Measurements from ENCODE around the gene TNFRSF25. TPM values are rescaled to one million over a fixed set of nuclear protein-coding genes. Genes with fewer than 3 reads are reported as not detected.

Gene TNFRSF25
- total RNA-seq, 1 donor from 2014 or later, result 52.0 TPM

DNA sequence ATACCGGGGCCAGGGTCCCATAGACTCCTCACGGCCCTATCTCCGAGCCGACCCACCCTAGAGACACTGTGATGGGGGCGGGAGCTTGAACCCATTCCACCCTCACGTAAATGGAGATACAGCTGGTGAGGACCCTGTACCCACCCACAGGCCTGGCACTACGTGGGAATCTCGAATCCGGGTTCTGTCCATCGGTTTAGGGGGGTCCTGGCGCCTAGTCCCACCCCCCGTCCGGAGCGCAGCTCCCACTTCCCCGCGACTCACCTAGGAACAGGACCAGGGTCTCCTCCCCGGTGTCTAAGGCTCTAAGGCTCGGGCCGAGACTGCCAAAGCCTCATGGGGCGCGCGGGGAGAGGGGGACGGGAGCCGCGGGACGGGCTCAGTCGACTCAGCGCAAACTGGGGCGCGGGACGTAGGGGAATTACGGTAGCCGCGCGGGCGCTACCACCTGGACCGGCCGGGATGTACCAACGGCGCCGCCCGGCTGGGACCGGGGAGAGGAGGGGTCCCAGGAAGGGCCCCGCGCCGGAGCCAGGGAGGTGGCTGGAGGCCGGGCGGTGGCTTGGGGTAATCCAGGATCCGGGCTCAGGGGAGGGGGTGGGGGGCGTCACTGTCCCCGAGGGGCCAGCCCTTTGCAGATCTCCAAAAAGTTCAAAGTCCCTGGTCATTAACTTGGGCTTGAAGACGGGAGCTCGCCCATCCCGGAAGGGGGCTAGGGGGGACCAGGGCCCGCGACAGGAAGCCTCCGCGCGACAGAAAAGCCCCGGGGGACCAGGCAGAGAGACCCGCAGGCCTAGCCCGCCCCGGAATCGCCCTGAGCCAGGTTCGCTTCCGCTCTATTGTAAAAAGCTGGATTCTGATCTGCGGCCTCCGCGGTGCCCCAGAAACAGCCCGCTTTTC is 24.5 kb upstream of the TNFRSF25 start:
- DNase-seq (ENCODE audit: low spot score) (no peak), ATAC-seq (peak; percentile 65)
- intact Hi-C loops (cut with DNase I), result no loop called here

DNA sequence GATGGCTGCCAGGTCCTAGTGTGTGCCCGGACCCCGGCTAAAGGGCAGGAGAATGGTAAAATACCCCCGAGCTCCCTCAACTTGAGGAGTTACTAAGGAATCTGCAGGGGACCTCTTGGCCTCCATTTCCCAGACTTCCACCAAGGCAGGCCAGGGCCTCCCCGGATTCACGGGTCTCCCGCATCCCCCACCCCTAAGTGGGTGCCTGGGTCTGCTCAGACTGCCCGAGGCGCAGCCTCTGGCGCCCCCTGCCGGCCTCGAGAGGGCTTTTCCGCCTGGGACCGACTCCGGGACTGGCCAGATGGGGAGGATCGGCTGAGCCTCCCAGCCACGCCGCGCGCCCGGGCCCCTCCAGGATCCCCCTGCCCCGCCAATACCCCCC is 23.8 kb upstream of the TNFRSF25 start:
- peak; percentile 78 for ATAC-seq
- DNase-seq (ENCODE audit: low spot score), result peak; percentile 78
- intact Hi-C loops (cut with DNase I), result no loop called here

DNA sequence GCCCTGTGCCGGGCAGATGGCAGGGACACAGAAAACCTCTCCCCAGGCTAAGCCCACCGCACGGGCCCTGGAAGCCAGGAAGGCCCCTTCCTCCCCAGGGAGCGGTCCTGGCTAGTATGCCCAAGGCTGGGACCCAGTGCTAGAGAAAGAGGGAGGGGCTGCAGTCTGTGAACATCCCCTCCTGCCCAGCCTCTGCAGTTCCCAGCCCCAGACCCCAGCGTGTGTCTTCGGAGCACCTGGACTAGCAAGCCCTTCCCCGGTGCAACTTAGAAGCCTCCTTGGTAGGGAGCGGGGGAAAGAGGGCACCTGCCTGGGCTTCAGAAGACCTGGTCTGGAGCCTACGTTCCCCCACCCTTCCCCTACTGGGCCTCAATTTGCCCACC is 23.4 kb upstream of the TNFRSF25 start:
- intact Hi-C loops (cut with DNase I), result no loop called here
- no peak for DNase-seq (ENCODE audit: low spot score)
- ATAC-seq, result no peak

DNA sequence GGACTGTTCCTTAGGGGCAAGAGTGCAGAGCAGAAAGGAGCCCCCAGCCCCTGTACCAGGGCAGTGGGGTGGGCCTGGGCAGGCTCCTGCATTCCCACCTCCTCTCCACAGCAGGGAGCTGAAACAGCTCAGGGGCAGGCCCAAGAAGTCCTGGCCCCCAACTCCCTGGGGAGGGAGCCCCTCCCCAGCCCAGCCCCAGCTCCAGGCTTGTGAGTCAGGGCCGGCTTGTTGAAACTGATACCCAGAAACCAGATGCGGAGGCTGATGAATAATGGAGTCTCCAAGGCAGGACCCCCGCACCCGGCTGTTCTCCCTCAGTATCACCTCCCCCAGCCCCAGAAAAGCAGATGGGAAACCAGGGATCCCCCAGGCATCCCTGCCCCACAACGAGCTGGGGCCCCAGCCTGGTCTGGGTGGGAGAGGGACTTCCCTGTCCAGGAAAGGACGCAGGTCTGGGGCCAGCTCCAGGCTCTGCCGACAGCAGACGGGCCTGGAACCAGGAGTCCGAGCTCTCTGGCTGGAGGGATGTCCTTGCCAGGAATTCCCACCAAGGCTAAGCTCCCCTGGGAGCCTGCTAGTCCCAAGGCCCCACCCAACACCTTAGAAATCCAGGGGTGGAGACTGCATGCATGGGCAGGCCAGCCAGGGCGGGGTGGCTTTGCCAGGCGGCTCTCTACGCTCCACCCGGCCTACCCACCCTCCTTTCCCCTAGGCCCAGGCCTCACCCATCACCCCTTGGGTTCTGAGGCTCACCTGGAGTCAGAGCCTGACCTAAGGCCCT is 22.8 kb upstream of the TNFRSF25 start:
- ATAC-seq (no peak), DNase-seq (ENCODE audit: low spot score) (no peak)
- intact Hi-C loops (cut with DNase I), result no loop called here

DNA sequence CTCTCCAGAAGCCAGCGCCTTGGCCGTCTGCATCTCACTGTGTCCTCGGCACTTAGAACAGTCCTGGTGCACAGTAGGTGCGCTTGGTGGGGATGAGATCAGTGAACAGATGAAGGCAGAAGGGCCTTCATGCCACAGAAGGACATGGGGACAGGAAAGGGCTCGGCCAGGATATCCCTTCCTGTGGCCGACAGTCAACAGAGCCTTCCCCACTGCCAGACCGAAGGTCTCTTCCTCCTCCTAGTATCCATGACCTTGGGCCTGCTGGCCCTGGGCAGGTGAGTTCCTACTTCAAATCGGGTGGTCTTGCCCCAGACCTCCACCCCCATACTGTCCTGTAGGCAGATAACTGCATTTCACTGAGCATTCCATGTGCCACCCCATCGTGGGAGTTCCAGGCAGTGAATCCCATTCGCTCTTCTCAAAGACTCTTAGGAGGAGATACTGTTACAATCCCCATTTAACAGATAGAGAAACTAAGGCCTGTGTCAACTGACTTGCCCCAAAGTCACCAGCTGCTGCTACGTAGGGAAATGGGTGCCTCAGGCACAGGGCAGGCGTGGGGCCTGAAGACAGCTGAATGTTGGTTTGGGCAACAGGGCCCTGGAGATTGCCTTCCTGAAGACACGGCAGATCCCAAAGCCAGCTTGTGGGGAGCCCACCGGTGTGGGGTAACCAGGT is 22.0 kb upstream of the TNFRSF25 start:
- ATAC-seq (no peak), DNase-seq (ENCODE audit: low spot score) (no peak)
- intact Hi-C loops (cut with DNase I), result no loop called here

DNA sequence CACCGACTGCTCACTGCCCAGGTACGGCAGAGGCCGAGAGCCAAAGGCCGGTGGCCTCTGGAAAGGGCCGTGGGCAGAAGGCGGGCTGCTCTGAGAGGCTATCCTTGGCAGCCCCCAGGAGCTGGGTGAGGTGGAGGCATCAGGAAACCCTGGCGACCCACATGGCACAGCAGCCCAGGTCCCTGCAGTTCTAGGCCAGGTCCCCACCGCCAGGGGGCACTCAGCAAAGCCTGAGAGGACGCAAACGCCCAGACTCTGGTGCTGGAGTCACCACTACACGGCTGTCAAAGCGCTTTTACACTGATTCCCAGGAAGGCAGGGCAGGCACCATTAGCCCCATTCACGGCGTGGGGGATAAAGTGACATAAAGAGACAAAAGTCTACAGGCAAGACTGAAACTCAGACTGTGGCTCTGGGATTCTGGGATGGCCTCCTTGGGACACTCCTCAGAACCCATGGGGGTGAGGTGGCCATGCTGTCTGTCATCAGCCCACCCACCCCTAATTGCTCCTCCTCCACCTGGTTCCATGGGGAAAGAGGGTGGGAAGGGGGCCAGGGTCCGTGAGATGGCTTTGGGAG is 20.5 kb upstream of the TNFRSF25 start:
- ATAC-seq, result peak; percentile 75
- intact Hi-C loops (cut with DNase I), result no loop called here
- DNase-seq (ENCODE audit: low spot score), result peak; percentile 90

DNA sequence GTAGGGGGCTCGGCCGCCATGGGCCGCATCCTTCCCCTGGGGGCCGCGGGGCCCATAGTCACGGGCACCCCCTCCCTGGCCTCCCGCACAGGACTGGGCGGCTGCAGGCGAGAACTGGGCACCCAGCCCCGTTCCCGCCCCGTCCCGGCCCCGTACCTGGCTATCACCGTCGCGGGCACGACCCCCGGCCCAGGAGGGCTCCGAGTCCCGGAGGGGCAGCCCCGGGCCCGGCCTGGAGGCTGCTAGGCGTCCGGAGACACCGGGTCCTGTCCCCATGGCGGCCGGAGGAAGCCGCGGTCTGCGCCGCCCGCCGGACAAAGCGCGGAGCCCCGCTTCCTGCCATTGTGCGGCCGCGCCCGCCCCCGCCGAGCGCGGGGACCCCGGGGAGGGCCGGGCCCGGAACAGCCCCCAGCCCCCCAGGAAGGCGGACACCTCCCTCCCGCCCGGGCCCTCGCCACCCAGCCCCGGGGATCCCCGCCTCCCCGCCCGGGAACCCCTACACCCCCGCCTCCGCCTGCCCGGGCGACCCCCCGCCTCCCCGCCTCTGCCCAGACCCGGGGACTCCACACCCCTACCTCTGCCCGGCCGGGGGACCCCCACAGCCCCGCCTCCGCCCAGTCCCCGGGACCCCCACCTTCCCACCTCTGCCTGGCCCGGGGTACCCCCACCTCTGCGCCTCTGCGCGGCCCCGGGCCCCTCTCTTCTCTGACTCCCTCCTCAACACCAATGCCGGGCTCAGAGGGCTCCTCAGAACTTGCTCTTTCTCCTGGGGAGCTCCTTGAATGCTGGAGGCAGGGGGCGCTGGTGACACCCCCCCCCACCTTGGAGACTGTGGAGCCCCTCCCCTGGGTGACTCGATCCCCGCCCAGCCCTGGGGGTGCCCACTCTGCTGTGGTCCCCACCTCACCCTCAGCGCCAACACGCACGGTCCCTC is 19.5 kb upstream of the TNFRSF25 start:
- intact Hi-C loops (cut with DNase I), result no loop called here
- ATAC-seq (no peak), DNase-seq (ENCODE audit: low spot score) (no peak)

DNA sequence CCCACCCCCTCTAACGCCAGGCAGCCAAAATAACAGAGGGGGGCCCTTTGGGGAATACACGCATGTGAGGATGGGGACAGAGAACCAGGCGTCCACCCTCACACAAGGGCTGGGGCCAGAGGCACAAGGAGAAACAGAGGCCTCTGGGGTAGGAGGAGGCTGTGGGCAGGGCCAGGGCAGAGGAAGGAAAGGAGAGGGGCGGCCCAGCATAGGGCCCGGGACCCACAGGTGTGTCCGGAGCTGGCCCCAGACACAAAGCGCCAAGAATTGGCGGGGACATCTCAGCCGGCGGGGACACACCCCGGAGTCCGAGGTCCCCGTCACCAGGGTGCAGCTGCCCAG is 18.8 kb upstream of the TNFRSF25 start:
- ATAC-seq, result no peak

DNA sequence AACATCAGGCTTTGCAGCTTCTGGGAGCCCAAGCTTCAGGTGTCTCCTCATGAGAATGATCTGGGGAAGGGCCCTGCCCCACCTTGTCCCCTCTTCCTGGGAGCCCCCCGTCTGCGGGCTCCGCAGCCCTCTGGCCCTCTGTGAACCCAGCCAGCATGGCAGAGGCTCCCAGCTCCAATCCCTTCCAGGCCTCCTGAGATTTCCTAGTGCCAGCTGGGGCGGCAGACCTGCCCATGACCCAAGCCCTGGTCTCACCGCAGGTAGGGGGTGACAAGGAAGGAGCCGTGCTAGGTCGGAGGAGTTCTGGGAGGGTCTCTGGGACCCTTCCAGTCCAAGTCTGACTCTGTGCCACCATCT is 17.8 kb upstream of the TNFRSF25 start:
- no peak for DNase-seq (ENCODE audit: low spot score)
- ATAC-seq, result no peak
- intact Hi-C loops (cut with DNase I), result no loop called here

More for the DNA sequence above, 18.8 kb upstream of the TNFRSF25 start:
- intact Hi-C loops (cut with DNase I), result no loop called here
- DNase-seq (ENCODE audit: low spot score), result no peak

DNA sequence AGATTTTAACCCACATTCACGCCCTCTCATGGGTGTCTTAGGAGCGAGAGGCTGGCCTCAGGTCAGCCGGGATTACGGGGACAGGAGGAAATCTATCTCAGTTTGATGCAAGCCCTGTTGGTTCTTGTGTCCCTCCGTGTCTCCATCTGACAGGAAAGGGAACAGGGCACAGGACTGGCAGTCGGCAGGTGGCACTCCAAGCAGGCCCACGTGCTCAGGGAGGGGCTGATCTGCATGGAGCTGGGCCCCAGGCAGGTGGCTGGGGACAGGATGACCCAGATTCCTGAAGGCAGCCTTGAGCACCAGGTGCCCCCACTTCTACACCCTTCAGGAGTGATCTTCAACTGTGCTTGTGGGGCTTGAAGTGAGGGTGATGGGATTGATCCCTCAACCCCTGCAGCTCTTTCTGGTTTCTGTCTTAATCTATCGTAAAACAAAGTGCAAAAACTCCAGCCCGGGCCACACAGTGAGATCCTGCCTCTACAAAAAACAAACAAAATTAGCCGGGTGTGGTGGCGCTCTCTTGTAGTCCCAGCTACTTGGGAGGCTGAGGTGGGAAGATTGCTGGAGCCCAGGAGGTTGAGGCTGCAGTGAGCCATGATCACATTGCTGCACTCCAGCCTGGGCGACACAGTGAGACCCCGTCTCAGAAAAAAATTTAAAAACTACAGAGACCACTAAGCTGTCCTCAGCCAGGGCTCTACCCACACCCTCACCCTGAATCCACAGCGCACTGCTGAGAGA is 17.2 kb upstream of the TNFRSF25 start:
- ATAC-seq, result no peak
- intact Hi-C loops (cut with DNase I), result no loop called here
- DNase-seq (ENCODE audit: low spot score), result no peak

DNA sequence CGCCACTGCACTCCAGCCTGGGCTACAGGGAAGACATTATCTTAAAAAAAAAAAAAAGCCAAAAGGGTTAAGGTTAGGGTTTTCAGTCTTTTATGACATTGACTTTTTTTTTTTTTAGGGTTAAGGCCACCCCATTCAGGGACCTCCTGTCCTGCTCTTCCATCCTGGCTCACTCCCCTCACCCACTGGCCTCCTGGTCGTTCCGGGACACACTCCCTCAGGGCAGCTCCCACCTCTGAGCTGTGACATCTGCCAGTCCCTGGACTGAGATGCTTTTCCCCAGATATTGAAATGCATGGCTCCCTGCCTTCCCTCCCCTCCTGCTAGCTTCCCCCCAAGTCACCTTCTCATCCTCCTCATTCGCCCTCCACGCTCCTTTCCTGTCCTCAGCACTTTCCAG is 15.8 kb upstream of the TNFRSF25 start:
- intact Hi-C loops (cut with DNase I), result no loop called here
- ATAC-seq, result no peak

DNA sequence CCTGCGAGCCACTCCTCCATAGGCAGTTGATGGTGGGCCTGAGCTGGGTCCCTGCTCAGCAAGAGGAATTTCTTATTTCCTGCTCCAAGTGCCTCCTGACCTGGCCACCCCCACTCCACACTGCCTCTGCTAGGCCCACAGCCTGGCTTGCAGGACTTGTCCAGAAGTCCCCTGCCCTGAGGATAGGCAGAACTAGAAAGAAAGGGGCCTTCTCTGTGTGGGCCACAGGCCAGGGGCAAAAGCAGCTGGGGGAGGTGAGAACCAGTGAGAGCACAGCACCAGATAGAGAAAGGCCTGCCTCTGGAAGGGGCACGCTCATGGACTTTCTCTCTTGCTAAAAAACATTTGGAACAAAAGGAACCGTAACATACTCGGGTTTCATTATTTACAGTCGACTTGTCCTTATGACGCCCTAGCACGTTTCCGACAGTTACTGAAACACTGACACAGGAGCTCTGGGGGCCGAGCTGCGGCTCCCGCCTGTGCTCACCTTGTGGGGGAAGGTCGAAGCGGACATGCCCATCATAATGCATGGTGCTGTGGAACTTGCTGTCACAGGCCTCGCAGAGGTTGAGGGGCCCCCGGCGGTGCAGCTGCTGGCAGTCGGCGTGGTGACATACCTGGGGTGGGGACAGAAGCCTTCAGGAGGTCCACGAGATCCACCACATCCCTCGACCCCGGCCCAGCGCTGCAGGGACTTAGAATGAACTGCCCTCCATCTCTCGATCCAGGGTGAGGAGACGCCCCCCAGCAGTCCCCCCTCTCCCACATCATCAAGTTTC is 11.3 kb upstream of the TNFRSF25 start:
- intact Hi-C loops (cut with DNase I), result loop anchor here (2.0 kb wide), 1 partner anchor 52 kb away; no protein-coding TSS in a partner anchor
- DNase-seq (ENCODE audit: low spot score) (no peak), ATAC-seq (no peak)

More for the DNA sequence above, 15.8 kb upstream of the TNFRSF25 start:
- no peak for DNase-seq (ENCODE audit: low spot score)

DNA sequence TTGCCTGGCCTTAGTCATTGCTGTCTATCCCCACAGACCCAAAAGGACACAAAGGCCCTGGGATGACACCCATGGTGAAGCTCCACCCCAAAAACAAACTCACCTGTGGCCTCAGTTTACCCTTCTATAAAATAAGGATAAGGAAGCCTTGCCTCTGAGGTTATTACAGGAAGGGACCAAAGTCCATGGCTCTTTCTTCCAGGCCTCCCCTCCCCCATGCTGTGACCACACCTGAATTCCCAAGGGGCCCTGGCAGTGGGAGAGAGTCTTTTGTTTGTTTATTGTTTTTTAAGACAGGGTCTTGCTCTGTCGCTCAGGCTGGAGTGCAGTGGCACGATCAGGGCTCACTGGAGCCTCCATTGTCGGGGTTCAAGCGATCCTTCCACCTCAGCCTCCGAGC is 10.5 kb upstream of the TNFRSF25 start:
- ATAC-seq (no peak), DNase-seq (ENCODE audit: low spot score) (no peak)
- intact Hi-C loops (cut with DNase I), result loop anchor here (2.0 kb wide), 1 partner anchor 52 kb away; no protein-coding TSS in a partner anchor

DNA sequence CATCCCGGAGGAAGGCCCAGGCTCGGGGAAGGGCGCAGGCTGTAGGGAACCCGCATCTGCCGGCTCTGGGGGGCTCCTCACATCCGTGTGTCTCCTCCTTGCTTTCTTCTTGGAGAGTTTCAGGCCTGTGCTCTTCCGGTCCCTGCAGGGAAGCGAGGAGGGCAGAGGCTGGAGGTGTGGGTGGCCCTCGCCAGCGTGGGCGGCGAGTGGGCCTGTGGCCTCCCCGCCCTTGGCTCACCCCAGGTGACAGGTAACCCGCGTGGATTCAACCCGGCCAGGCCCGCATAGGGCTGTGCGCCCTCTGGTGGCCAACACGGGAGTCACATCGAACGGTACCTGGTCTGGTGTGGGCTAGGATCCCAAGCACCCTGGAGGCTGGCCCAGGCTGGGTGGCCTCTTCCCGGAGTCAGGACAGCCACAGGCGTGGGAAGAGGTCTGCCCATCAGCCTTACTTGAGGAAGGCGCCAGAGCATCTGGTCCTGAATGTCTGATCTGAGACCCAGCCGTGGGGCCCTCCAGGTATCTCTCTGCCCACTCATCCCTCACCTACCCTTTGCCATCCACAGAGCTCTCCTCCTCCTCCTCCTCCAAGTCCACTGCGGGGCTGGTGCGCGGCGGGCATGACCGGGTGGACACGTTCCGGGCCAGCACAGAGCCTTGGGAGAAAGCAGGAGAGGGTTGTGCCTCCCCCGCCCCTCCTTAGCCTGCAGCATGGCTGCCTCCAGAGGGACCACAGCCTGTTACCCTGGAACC is 9.6 kb upstream of the TNFRSF25 start:
- intact Hi-C loops (cut with DNase I), result loop anchor here (2.0 kb wide), 1 partner anchor 53 kb away; no protein-coding TSS in a partner anchor
- peak; percentile 76 for DNase-seq (ENCODE audit: low spot score)
- ATAC-seq, result peak; percentile 69

DNA sequence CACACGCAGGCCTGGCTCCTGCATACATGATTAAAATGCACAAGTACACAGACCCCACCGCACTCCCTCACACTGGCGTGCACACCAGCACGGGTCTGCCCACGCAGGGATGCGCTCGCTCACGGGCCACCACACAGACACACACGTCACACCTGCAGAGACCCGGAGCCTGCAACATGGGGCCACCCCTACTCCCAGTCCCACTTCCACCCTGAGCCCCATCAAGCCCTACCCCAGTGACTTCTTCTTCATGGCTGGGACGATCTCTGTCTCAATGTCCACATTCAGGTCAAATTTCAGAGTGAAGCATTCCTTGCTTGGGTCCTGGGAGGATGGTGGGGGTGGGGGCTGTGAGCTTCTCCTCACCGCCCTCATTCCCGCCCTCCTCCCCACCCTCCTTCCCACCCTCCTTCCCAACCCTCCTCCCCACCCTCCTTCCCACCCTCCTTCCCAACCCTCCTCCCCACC is 8.9 kb upstream of the TNFRSF25 start:
- intact Hi-C loops (cut with DNase I), result no loop called here
- no peak for ATAC-seq
- DNase-seq (ENCODE audit: low spot score), result no peak

Measured in sciatic nerve (tissue), 2 donors.